Stomach (tissue), 9 donors: ENCODE measurements around the gene NOLC1. TPM values are rescaled to one million over a fixed set of nuclear protein-coding genes. Genes with fewer than 3 reads are reported as not detected.
A peak's percentile ranks its signal among the peaks of the same experiment; 100 is the strongest.

Experiments used
- DNase-seq, 2 donors: peaks; one replicate each; pipeline versions ENCODE4 v3.0.0 to v3.0.0-alpha.2; 2013 to 2019
- H3K27ac ChIP-seq, 5 donors: fragments of 200-600 bp in 4 of 5; sonication (generic) in 4 of 5; one replicate each; pipeline ENCODE4 v1.5.1; 2013 to 2019; ENCODE audit warnings: mild to moderate bottlenecking in 1 of 5, moderate library complexity in 1 of 5
- H3K27me3 ChIP-seq, 3 donors: fragments of 200-600 bp; sonication (generic); one replicate each; pipeline ENCODE4 v1.5.1; 2017 to 2019; ENCODE audit warnings: mixed run types in 1 of 3
- H3K36me3 ChIP-seq, 4 donors: fragments of 200-600 bp; sonication (generic); 1 replicate in 3 of 4; 2 replicates in 1 of 4; pipeline ENCODE4 v1.5.1; 2016 to 2019
- H3K4me1 ChIP-seq, 4 donors: fragments of 200-600 bp; sonication (generic); one replicate each; pipeline ENCODE4 v1.5.1; 2016 to 2019
- H3K4me3 ChIP-seq, 4 donors: fragments of 200-600 bp; sonication (generic) in 3 of 4; one replicate each; pipeline ENCODE4 v1.5.1; 2016 to 2019; ENCODE audit warnings: mild to moderate bottlenecking in 1 of 4
- H3K9me3 ChIP-seq, 4 donors: fragments of 200-600 bp; sonication (generic); one replicate each; pipeline ENCODE4 v1.5.1; 2016 to 2019
- CTCF ChIP-seq, 7 experiments: fragments of 450-650 bp in 4 of 7; fragments of 200-600 bp in 3 of 7; sonication (generic) in 3 of 7; IDR thresholded peaks; one replicate each; pipeline ENCODE4 v1.5.1; 2016 to 2019; ENCODE audit warnings: antibody characterized with exemption in 7 of 7, control low read depth in 2 of 7, mild to moderate bottlenecking in 1 of 7
- EP300 ChIP-seq: sonication (generic); formaldehyde crosslinking; IDR thresholded peaks from one replicate; pipeline ENCODE4 v1.6.1; 2017; ENCODE audit warnings: antibody characterized with exemption
- POLR2A ChIP-seq, 4 donors: fragments of 450-650 bp; IDR thresholded peaks; one replicate each; pipeline ENCODE4 v1.6.1; 2016; ENCODE audit warnings: antibody characterized with exemption in 4 of 4, control low read depth in 2 of 4, mild to moderate bottlenecking in 1 of 4, moderate library complexity in 1 of 4
- POLR2AphosphoS5 ChIP-seq, 3 donors: sonication (generic); formaldehyde crosslinking; IDR thresholded peaks; one replicate each; pipeline ENCODE4 v1.6.1; 2016; ENCODE audit warnings: antibody characterized with exemption in 3 of 3
- WGBS, 5 donors: extraction: QIAGEN DNeasy Blood & Tissue Kit in 3 of 5; methylation state at CpG; one replicate each; pipeline versions ENCODE4 v1.1.5 to v1.1.7; 2013 to 2018; 5-methylcytosine and 5-hydroxymethylcytosine counted together
- intact Hi-C: fragments of 100-400 bp; cut with DNase I; formaldehyde crosslinking; loops from one replicate; pipeline ENCODE4 v1.15.1; 2023; ENCODE audit warnings: low total_unique reads
- polyA plus RNA-seq, 3 donors: library from polyadenylated mRNA; stranded (reverse); fragments of 200-250 nt; gene quantifications; one replicate each; pipeline ENCODE4 v1.2.3, GENCODE V29; 2013
- total RNA-seq, 5 donors: library from RNA; depleted of rRNA; stranded (reverse); fragments of >200 nt; gene quantifications; one replicate each; pipeline versions ENCODE4 v1.1.0 to v1.2.3, GENCODE V29; 2014 to 2016
- donor health status: healthy with polysubstance abuse.
- donor health status: Bipolar disorder and iron deficiency.
- donor health status: healthy.

NOLC1 gene
- total and polyA plus RNA-seq, 8 donors = 9.8 to 73.7 (median 32.2) TPM

GRCh38 chr10:102153093-102153620, 968 bp downstream of the NOLC1 start:
- Histone ChIP-seq H3K36me3 (peaks cover 33 to 68% (median 61%) of the 10 kb centered on the region in 4 donors), H3K9me3 (no peaks in the 10 kb centered on the region), H3K27ac (peak overlapping the region in 4 of 5 donors; percentile 93 to 94 (median 94)), H3K4me1 (peaks cover 18 to 66% (median 40%) of the 10 kb centered on the region in 4 donors), H3K4me3 (peak overlapping the region; percentile 80 to 95 (median 89)), H3K27me3 (no peaks in the 10 kb centered on the region)
- TF ChIP-seq POLR2A (IDR thresholded peaks at IDR 0.05) (no peak), POLR2AphosphoS5 (IDR thresholded peaks at IDR 0.05) (no peak), CTCF (IDR thresholded peaks at IDR 0.05) (no peak), EP300 (no peak)
- 22 to 31% (median 29%) methylated on average over 5 of the region's 5 CpGs for WGBS, 5 donors
- intact Hi-C loops = no loop called here
- DNase-seq = no peak

- intact Hi-C loops = no loop called here
- 88 to 93% (median 91%) methylated on average over 11 of the region's 11 CpGs for WGBS, 5 donors
- DNase-seq = no peak
- Histone ChIP-seq H3K36me3 (peaks cover 33 to 68% (median 61%) of the 10 kb centered on the region in 4 donors), H3K9me3 (no peaks in the 10 kb centered on the region), H3K27ac (no peak overlapping the region), H3K4me1 (peaks cover 18 to 66% (median 40%) of the 10 kb centered on the region in 4 donors), H3K4me3 (no peak overlapping the region), H3K27me3 (no peaks in the 10 kb centered on the region)
- TF ChIP-seq POLR2AphosphoS5 (IDR thresholded peaks at IDR 0.05) (no peak), CTCF (IDR thresholded peaks at IDR 0.05) (no peak), POLR2A (IDR thresholded peaks at IDR 0.05) (no peak), EP300 (no peak)
These were observed 2.4 kb downstream of the NOLC1 start for GRCh38 chr10:102154466-102155116.

GRCh38 chr10:102157224-102157623, 5.0 kb downstream of the NOLC1 start:
- peaks cover 55 to 81% (median 73%) of the 10 kb centered on the region in 4 donors for H3K36me3 ChIP-seq
- 48 to 79% (median 64%) methylated on average over 3 of the region's 3 CpGs for WGBS, 5 donors
- TF ChIP-seq POLR2A (IDR thresholded peaks at IDR 0.05) = no peak

GRCh38 chr10:102159051-102159597, 6.9 kb downstream of the NOLC1 start:
- peaks cover 5 to 36% (median 16%) of the 10 kb centered on the region in 4 donors for H3K4me1 ChIP-seq
- no peaks in the 10 kb centered on the region for H3K27me3 ChIP-seq
- 91 to 95% (median 93%) methylated on average over 5 of the region's 5 CpGs for WGBS, 5 donors
- intact Hi-C loops = no loop called here
- H3K36me3 ChIP-seq = peaks cover 70 to 100% (median 92%) of the 10 kb centered on the region in 4 donors
- H3K4me3 ChIP-seq = no peak overlapping the region
- H3K27ac ChIP-seq = no peak overlapping the region
- TF ChIP-seq CTCF (IDR thresholded peaks at IDR 0.05) (no peak), EP300 (no peak), POLR2A (IDR thresholded peaks at IDR 0.05) (no peak), POLR2AphosphoS5 (IDR thresholded peaks at IDR 0.05) (no peak)
- no peak for DNase-seq
- H3K9me3 ChIP-seq = no peaks in the 10 kb centered on the region

More at GRCh38 chr10:102157224-102157623, 5.0 kb downstream of the NOLC1 start:
- Histone ChIP-seq H3K4me1 (peaks cover 14 to 51% (median 32%) of the 10 kb centered on the region in 4 donors), H3K4me3 (no peak overlapping the region), H3K9me3 (no peaks in the 10 kb centered on the region), H3K27me3 (no peaks in the 10 kb centered on the region), H3K27ac (no peak overlapping the region)
- intact Hi-C loops = no loop called here
- no peak for DNase-seq
